ENCODE data around the gene PRKAR2B.

Gene PRKAR2B

DNA sequence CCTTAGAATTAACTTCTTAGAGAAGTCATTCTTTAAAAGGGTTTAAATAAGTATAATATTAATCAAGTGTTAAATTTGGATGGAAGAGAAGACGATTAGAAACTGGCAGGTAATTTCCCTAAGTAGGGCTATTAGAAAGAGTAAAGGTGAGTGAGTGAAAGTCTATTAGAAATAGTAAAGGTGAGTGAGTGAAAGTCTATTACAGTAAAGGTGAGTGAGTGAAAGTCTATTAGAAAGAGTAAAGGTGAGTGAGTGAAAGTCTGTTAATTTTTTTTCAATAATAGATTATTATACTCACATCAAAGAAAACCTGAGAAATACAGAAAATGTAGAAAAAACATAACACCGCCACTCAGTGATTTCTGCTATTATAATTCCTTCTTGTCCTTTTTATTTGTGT lies 113.5 kb downstream of the PRKAR2B start:
- DNase-seq (ENCODE audit: low read depth) = no peak

DNA sequence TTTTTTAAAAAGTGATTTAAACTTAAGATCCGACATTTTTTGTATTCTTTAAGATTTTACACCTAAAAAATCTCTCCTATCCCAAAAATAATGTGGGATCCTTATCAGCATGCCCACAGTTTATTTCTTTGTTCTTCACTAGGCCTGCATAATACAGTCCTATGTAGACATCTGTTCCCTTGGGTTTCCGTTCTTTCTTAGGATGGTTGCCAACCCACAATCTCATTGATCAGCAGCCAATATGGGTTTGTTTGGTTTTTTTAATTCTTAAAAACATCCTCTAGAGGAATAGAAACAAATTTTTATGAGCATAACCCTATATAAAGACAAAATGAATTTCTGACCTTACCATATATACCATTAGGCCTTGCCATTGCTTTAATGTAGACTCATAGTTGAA lies 115.9 kb downstream of the PRKAR2B start:
- no peak for DNase-seq (ENCODE audit: low read depth)

- DNase-seq (ENCODE audit: low read depth) = no peak
These were observed 116.9 kb downstream of the PRKAR2B start for GRCh38 chr7:107161415-107161814.

GRCh38 chr7:107162475-107162874 lies 118.0 kb downstream of the PRKAR2B start:
- DNase-seq (ENCODE audit: low read depth) = no peak

GRCh38 chr7:107164092-107164491 lies 119.6 kb downstream of the PRKAR2B start:
- DNase-seq (ENCODE audit: low read depth) = no peak

DNA sequence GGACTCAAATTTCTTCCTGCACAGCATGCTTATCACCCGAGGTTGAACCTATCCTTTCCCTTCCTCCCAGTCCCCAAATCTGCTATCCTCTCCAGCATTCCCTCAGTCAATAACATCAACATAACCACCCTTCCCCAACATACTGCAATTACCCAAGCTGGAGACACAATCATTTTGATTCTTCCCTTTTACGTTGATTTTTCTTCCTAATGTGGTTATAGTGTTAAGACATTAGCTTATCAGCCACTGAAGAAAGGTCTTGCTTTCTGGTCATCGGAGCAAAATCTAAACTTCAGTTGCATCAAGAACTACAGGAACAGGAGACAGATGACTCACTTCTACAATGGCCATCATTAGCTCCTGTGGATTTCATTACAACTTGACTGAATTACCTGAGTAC lies 120.8 kb downstream of the PRKAR2B start:
- no peak for DNase-seq (ENCODE audit: low read depth)

DNA sequence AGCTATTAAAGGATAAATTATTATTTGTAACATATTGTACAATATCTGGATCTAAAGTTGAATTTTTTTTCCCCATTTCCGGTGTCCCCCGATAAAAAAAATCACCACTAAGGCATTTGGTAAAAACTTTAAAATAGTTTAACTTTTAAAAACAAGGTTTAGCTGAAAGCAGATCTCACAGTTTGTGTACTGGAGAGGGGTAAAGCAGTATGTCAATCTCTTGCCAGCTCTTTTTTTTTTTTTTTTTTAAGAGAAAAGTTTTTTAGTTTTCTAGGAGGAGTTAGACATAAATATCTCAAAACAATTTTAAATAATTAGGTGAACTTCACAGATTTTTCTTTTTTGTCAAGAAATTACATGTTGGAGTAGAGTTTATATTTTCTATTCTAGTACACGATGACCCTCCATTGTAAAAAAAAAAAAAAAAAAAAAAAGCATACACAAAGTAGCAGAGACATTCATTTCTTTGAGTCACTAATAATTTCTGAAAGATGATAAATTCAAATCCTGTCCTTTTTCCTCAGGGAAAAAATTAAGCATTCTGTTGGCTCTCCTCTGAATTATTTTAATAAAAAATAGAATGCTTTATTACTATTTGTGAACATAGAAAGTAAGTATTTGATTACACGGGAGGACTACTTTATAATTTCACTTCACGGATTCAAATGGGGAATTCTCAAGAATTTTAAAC lies 122.4 kb downstream of the PRKAR2B start:
- DNase-seq (ENCODE audit: low read depth) = no peak

DNA sequence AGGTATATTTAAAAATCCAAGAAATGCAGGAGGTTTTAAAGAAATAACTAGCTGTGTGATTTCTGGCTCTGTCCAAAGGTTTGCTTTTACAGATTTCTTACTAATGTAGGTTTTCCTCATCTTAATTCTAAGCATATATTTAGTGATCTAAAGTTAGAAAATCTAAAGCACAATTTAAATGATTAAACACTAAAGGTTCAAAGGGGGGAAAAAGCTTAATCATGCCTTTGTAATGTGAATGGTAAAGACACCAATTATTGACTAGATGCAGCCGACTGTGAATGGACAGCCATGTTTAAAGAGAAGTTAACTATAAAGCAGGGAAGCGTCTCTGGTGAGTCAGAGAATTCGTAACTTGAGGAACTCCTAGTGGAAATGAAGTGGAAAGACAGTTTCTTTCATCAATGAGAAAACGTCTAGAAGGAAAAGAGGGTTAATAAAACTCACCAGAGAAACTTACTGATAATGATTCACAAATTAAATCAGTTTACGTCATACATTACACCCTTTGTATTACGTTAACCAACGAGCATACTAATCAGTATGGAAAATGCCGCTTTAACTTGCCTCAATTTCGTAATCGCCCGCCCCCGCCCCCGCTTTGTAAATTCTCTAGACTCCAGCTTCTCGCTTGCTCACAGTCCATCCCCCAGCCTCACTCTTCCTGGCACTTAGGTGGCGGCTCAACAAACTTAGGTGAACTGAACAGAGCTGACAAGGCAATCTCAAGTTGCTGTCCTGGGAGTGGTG lies 123.2 kb downstream of the PRKAR2B start:
- DNase-seq (ENCODE audit: low read depth) = no peak

DNA sequence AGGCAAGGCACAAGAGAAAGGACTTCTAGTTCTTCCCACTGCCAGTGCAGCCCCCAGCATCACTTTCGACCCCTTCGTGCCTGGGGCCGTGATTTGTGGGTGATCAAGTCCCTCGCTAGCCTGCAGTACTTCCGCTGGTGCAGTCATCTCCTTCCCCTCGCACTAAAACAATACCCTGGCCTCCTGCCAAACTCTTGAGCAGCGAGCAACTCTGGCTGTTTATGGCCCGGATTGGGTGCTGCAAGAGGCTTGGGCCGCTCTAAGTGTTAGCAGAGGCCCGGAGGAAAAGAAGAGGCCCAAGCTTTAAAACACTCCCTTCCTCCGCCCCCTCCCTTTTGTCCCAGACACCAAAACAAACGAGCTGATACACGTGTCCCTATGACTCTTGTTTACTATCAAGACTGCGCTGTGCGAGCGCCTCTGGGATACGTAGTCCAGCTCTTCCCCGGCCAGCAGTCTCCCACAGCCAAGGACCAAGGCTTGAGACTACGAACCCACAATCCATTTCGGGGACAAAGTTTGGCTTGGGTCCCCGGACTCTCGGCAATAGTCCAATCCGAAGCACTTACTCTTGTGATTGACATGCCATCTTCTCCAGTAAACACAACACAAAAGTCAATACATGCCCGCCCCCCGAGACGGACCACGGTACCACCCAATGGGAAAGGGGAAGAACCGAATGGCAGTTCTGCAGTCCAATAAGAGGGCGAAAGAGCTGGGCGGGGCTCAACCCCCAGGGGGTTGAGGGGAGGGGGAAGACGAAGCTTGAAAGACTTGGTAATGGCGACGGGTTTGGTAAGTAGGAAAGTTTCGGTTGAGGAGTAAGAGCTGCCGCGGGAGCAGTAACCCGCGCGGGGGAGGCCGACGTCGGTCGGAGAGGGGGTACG lies 124.0 kb downstream of the PRKAR2B start, which contains the start of gene HBP1:
Gene HBP1, plus strand, starts transcription at position 771 of the 887 bp plus-strand sequence. CDS start 10,891 bp downstream, outside the sequence.
- peak; percentile 99 for DNase-seq (ENCODE audit: low read depth)

GRCh38 chr7:107169120-107170050 lies 124.9 kb downstream of the PRKAR2B start:
- peak; percentile 74 for DNase-seq (ENCODE audit: low read depth)

DNA sequence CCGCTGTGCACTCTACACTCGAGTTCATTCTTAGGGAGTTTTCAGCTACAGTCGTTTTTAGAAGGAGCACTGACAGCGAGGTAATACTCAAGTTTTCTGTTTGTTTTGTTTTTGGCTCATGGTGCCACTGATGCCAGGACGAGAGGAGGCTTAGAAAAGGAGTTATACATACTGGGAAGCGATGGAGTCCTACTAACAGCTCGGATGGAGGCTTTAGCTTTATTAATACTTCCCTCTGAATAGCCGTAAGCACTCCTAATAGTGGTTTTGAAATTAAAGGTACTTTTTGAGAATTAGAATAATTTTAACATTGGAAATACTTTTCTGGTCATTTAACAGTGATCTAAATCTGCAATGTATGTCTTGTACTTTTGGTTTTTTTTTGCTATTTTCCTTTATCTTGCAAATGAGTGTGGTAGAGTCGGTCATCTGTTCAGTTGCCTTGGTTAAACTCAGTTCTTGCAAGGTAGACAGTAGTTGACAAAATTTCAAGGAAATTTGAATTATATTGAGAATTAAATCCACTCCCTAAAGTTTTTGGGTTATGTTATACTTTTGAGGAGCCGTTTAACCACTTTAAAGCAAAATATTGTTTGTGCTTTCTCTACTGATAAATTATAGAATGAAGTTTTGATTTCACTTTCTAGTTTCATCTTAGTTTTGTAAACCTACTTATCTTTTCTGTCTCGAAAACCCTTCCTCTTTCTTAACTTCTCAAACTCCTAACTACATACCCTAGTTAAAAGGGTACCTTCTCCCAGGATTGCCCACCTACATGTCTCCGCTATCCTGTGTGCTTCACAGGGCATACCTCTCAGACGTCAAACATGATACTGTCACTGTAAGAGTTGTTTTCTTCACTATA lies 125.8 kb downstream of the PRKAR2B start:
- no peak for DNase-seq (ENCODE audit: low read depth)

DNA sequence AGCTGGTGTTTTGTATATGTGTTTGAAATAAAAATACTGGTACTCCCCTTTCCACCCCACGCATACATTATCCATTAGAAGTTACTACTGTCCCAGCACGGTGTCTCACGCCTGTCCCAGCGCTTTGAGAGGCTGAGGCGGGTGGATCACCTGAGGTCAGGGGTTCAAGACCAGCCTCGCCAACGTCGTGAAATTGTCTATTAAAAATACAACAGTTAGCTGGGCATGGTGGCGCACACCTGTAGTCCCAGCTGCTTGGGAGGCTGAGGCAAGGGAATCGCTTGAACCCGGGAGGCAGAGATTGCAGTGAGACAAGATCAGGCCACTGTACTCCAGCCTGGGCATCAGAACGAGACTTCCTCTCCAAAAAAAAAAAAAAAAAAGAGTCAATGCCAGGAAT lies 127.0 kb downstream of the PRKAR2B start:
- no peak for DNase-seq (ENCODE audit: low read depth)

GRCh38 chr7:107172276-107173032 lies 127.9 kb downstream of the PRKAR2B start:
- DNase-seq (ENCODE audit: low read depth) = no peak

- no peak for DNase-seq (ENCODE audit: low read depth)
These were observed 128.7 kb downstream of the PRKAR2B start for GRCh38 chr7:107173191-107173590.

GRCh38 chr7:107173691-107174406 lies 129.3 kb downstream of the PRKAR2B start:
- no peak for DNase-seq (ENCODE audit: low read depth)

- no peak for DNase-seq (ENCODE audit: low read depth)
These were observed 135.0 kb downstream of the PRKAR2B start for GRCh38 chr7:107179326-107180164.

GRCh38 chr7:107180378-107180777 lies 135.9 kb downstream of the PRKAR2B start:
- no peak for DNase-seq (ENCODE audit: low read depth)

GRCh38 chr7:107181172-107181571 lies 136.7 kb downstream of the PRKAR2B start:
- DNase-seq (ENCODE audit: low read depth) = no peak

All from HS-5 (cell line).